ENCODE data around the gene TAS2R30.
"Not testable (repeated sequence)": the region's sequence is repeated elsewhere in the genome, so short reads cannot be mapped to it uniquely, and the experiment has no call there.

The TAS2R30 gene

GRCh38 chr12:11130382-11130781 is 4.1 kb downstream of the TAS2R30 start:
- no peak for DNase-seq (ENCODE audit: low read depth in 1 of 2, low spot score in 1 of 2)

DNA sequence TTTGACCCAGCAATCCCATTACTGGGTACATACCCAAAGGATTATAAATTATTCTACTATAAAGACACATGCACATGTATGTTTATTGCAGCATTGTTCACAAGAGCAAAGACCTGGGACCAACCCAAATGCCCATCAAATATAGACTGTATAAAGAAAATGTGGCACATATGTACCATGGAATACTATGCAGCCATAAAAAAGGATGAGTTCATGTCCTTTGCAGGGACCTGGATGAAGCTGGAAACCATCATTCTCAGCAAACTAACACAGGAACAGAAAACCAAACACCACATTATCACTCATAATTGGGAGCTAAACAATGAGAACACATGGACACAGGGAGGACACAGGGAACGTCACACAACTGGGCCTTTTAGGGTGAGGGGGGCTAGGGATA is 20.3 kb downstream of the TAS2R30 start:
- not testable (repeated sequence) for DNase-seq (ENCODE audit: low read depth in 1 of 2, low spot score in 1 of 2)

GRCh38 chr12:11111213-11111612 is 23.2 kb downstream of the TAS2R30 start:
- not testable (repeated sequence) for DNase-seq (ENCODE audit: low read depth in 1 of 2, low spot score in 1 of 2)

DNA sequence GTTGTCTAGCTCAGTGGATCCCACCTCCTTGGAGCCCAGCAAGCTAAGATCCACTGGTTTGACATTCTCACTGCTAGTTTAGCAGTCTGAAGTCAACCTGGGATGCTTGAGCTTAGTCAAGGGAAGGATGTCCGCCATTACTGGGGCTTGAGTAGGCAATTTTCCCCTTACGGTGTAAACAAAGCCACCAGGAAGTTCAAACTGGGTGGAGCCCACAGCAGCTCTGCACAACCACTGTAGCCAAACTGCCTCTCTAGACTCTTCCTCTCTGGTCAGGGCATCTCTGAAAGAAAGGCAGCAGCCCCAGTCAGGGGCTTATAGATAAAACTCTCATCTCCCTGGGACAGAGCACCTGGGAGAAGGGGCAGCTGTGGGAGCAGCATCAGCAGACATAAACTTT is 25.6 kb downstream of the TAS2R30 start:
- no peak for DNase-seq (ENCODE audit: low read depth in 1 of 2, low spot score in 1 of 2)

- no peak for DNase-seq (ENCODE audit: low read depth in 1 of 2, low spot score in 1 of 2)
Observed at GRCh38 chr12:11107719-11108118, 26.7 kb downstream of the TAS2R30 start.

- DNase-seq (ENCODE audit: low read depth in 1 of 2, low spot score in 1 of 2) = no peak
Observed at GRCh38 chr12:11106288-11106687, 28.2 kb downstream of the TAS2R30 start.

DNA sequence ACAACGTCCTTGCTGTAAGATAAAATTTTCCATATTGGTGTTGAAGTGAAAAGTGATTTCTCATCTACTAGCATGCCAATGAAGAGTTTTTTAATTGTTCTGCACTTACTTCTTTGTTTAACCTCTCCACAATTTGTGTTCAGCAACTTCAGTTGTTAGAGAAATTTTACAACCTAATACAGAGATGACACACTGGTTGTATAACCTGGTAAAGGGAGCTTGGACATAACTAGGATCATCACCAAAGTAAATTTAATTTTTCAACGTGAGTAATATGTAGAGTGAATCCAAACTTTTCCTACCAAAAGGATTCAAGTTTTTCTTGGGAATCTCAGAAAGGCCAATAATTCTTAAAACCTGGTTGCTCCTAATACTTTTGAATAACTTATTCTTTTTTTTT is 28.9 kb downstream of the TAS2R30 start:
- no peak for DNase-seq (ENCODE audit: low read depth in 1 of 2, low spot score in 1 of 2)

DNA sequence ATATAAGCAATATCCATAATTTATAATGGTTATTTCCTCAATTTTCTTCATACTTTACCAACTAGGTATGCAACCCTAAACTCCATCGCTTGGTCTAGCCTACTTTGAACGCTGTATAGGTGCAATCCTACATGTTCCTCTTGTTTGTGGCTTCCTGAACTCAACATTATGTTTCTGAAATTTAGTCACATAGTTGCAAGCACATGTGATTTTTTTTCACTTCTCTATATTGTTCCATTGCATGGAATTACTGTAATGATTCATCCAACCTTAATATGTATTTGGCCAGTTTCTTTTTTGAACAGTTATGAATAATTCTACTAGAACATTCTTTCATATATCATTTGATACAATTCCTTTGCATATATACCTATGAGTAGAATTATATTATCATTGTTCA is 39.5 kb downstream of the TAS2R30 start:
- DNase-seq (ENCODE audit: low read depth in 1 of 2, low spot score in 1 of 2) = not testable (repeated sequence)

DNA sequence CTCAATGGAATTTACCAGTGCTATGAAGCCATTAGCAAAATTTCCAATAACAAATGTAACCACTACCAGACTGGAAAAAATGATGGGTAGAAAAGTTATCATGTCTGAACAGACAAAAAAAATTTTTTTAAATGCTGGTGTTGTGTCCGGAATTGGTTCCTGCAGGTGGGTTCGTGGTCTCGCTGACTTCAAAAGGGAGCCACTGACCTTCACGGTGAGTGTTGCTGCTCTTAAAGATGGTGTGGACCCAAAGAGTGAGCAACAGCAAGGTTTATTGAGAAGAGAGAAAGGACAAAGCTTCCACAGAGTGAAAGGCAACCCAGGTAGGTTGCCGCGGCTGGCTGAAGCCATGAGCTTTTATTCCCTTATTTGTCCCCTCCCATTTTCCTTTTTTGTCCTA is 42.3 kb downstream of the TAS2R30 start, which contains the start of gene TAS2R43:
TSS of gene TAS2R43 (minus strand) at position 186 of the 400 bp plus-strand sequence. CDS start at position 102, 84 bp downstream.
- DNase-seq (ENCODE audit: low read depth in 1 of 2, low spot score in 1 of 2) = no peak

DNA sequence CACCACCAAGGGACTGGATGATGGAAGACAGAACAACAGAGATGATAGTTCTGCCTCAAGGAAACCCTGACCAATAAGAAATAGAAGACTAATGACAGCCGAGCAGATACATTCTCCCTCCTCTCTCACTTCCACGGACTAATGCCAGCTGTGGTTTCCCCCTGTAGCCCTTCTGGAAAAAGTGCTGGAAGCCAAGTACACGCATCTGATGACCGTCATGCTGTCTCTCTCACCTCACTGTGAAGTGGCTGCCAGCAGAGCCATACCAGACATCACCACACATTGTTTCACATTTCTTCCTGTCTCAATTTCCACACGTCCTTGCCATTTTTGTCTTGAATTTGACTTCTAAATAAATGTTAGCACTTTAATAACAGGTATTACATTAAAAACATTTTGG is 45.2 kb downstream of the TAS2R30 start:
- no peak for DNase-seq (ENCODE audit: low read depth in 1 of 2, low spot score in 1 of 2)

DNA sequence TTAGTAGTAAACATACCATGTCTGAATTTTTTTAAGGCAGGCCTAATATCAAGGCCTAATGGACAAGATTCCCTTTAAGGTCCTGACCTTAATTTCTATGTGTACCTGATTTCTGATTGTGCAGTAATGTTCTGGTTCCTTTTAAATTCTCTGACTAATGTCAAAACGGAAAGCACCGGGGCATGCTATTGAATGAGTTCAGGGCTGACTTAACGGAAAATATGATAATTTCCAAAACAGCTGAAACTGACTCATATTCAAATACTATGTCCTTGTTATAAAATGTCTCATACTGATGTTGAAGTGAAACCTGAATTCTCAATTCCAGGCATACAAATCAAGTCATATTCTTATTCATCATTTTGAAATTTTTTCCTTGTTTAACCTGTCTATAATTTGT is 49.0 kb downstream of the TAS2R30 start:
- no peak for DNase-seq (ENCODE audit: low read depth in 1 of 2, low spot score in 1 of 2)

Measured in stimulated activated CD4-positive, alpha-beta T cell treated with anti-CD3 and anti-CD28 coated beads, Interleukin-15, amount 100 ng/mL, for 1 hour (primary cell).